NCI-H2227 (cell line): ENCODE data around the gene EPM2A.
A peak's percentile ranks its signal among the peaks of the same experiment; 100 is the strongest.
"Not testable (repeated sequence)": the region's sequence is repeated elsewhere in the genome, so short reads cannot be mapped to it uniquely, and the experiment has no call there.

ENCODE experiments used
- DNase-seq: peaks from one replicate; lab custom pipeline; 2025; ENCODE audit not compliant: unreplicated experiment; lab: John Stamatoyannopoulos, UW

The EPM2A gene

DNA sequence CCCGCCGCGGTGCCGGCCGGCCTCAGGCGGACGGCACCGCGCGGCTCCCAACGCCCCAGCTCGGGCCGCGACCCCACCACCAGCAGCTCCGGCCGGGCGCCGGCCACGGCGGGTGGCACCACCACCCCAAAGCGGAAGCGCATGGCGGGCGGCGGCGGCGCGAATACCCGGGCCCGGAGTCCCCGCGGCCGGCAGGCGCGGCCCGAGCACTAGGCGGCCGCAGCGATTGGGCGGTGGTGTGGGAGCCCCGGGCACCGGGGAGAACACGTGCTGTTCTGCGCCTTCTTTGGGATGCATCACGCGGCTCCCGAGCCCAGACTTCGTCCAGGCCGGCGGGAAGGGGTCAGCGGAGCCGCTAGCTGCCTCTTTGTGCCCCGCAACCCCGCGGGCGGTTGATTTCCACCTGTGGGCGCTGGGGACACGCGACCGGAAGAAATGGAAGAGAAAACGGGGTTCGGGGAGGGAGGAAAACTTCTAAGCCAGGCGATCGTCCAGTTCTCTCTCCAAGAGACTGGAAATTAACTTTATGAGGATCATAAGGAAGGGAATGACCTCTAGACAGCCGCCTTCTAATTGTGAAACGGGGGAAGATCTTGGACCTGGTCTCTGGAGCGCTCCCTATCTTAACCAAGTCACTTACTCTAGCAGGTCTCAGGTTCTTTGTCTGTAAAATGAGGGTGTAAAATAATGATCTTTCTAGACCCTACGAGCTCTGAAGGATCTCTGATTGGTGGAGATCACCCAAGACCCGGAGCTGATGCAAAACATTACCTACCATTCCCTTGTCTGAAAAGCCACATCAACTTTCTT is at the start of gene EPM2A:
EPM2A (minus strand) TSS at position 165 of the 810 bp plus-strand sequence; CDS start at position 143, 22 bp downstream.
- peak; percentile 80 for DNase-seq

DNA sequence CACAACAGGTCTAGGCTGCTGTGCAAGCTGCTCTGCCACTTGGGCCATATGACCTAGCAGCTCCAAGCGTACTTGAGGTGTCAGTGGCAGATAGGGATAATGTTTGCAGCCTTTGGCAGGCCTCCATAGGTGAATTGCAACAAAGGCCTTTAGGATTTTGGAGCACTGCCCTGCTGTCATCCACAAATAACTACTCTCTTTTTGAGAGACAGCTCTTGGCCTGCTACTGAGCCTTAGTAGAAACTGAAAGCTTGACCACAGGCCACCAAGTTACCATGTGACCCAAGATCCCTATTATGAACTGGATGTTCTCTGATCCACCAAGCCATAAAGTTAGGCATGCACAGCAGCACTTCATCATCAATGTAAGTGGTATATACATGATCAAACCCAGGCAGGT is 49.4 kb upstream of the EPM2A start:
- DNase-seq: no peak

DNA sequence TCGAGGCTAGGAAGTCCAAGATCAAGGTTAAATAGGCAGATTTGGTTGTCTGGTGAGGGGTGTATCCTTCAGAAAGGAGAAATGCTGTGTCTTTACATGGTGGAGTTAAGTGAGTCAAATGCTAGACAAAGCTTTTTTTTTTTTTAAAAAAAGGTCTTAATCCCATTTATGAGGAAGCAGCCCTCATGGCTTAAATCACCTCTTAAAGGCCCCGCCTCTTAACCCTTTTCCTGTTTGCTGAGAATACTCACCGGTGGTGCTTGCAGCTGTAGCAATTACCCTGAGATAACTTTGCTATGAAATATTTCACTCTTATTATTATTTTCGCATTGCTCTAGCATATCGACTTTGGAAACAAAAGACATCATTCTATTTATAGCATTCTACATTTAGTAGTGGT is 48.5 kb upstream of the EPM2A start:
- DNase-seq: no peak

DNA sequence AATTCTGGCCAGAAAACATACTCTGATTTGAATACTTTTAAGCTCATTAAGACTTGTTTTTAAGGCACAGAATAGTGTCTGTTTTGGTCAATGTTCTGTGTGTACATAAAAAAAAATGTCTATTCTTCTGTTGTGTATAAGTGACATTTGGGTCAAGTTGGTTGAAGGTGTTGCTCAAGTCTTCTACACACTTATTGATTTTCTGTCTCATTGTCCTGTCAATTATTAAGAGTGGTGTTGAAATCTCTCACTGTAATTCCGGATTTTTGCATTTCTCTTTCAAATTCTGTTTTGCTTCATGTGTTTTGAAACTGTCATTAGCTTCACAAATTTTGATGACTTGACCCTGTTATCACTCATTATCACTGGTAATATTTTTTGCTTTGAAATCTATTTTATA is 37.5 kb upstream of the EPM2A start:
- DNase-seq: no peak

DNA sequence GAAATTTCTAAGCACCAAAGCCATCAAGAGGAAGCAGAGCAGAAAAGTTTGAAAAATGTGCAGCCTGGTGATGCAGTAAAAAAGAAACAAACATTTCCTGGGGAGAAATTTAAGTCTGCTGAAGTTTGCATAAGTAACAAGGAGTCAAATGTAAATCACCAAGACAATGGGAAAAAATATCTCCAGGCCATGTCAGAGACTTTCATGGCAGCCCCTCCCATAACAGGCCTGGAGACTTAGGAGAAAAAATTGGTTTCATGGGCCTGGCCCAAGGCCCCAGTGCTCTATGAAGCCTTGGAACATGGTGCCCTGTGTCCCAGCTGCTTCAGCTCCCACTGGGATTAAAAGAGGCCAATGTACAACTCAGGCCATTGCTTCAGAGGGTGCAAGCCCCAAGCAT is 30.1 kb upstream of the EPM2A start:
- no peak for DNase-seq

DNA sequence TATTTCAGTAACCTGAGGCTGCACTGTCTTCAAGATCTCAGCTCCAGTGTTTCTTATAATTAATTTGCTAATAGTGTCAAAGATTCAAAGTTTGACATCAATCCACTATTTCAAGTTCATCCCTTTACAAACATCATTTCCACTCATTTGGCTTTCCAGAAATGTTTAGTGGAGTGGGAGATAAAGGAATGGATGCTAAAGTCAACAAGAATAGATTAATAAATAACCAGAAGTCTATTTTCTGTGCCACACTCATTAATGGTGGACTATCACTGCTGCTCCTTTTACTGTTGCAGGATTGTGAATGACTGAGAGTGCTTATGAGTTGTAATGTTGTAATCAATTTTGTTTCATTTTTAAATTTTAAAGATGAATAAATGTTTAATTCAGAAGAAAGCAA is 28.4 kb upstream of the EPM2A start:
- DNase-seq: no peak

DNA sequence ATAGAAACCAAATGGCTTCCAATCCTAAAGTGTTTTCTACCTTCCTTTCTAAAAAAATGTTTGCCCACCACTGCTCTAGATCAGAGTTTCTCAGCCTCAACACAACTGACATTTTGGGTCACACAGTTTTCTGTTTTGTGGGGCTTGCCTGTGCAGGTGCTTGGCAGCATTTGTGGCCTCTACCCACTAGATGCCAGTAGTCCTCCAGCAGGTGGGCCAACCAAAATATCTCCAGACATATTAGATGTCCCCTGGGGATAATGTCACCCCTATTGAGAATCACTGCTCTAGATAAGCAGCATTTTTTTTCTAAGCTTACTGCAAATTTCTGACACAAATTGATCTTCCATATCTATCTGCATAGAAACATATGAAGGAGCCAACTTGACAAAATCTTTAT is 26.3 kb upstream of the EPM2A start:
- no peak for DNase-seq

DNA sequence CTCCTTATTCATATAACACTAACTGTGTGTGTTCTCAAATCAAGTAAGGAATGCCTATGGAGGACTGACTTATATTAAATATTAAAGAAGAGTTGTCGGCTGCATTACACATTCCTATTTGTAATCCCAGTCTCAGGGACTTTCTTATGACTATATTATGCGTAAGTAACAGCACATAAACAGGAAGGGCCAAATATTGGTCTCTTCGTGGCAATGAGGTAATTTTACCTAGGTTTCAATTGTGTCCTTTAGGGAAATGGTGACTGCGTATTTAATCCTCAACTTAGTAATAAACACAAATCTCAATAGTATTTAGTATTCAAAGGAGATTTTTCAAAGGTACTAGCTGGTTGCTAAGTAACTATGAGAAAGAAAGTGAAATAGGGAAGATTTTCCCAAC is 22.8 kb upstream of the EPM2A start:
- DNase-seq: no peak

DNA sequence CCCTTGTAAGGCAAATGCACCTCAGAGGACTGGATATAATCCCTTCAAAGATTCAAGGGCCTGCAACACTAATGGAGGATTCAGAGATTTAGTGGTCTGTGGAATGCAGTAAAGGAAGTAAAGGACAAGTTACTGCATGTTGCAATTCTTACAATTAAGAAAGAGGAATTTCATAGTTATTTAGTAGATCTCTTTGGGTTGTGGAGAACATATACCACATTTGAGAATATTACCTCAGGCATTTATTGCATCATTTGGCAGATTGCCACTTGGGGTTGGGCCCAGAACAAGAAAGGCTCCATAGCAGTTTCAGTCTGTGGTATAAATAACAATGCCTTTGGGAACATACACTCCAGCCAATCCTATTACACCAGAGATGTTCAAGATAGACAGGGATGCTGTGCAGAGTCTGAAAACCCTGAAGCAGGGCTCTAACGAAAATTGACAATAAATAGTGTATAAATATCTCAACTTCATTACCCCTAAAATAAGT is 20.9 kb upstream of the EPM2A start:
- no peak for DNase-seq

DNA sequence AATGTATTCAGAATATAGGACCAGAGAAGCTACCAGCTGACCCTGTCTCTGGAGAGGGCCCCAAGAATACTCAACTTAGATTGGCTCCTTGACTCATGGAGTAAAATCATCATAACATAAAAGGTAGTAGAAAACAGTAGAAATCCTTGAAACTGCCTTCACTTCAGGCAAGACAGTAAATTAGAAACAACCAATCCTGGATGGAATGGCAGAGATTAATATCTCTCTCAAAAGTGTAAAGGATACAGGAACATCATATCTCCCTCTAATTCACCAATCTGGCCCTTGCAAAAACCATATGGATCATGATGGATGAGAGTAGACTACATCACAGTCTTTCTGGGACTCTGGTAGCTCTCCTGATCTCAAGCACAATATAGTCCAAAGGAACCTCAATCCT is 20.4 kb upstream of the EPM2A start:
- no peak for DNase-seq

DNA sequence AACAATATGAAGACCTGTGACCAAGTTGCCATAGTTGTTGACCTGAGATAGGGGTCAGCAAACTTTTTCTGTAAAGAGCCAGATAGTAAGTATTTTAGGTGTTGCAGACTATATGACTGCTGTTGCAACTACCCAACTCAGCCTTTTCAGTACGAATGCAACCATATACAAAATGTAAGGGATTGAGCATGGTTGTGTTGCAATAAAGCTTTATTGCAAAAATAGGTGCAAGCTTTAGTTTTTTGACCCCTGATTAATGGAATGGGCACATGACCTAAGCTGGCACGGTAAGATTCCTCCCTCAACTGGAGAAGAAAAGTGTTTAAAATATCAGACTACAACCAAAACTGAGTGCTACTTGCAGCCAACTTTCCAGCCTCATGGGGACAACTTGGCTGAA is 17.3 kb upstream of the EPM2A start:
- no peak for DNase-seq

DNA sequence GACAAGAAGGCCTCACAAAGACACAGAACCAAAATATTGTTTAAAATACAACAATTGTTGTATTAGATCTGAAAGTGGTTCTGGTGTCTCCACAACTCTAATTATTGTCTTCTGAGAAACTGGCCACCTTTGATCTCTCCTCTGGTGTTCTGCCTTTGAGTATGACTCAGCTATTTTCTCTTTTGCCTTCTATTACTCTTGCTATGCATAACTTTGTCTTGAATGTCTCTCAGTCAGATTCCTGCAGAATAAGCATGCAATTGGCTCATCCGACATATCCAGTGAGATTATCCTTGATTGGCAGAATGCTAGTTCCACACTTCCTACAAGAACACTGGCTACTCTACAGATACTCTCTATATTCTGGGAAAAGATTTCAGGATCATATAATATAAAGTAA is 14.3 kb upstream of the EPM2A start:
- peak; percentile 1 for DNase-seq

DNA sequence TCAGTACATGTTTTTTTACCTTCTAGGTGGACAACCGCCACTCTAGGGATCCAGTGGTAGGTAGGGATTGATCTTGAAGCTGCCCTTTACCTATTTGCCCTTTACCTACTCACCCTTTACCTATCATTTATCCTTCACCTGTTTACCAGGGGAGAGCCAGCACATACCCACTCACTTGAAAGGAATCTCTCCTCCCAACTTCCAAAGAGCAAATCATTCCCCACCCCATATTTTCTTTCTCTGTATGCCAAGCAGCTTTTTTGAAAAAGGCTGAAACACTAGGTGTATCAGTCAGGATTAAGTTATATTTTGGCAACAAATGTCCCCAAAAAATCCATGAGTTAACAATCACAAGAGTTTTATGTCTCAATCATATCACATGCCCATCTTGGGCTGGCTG is 10.5 kb upstream of the EPM2A start:
- DNase-seq: no peak

DNA sequence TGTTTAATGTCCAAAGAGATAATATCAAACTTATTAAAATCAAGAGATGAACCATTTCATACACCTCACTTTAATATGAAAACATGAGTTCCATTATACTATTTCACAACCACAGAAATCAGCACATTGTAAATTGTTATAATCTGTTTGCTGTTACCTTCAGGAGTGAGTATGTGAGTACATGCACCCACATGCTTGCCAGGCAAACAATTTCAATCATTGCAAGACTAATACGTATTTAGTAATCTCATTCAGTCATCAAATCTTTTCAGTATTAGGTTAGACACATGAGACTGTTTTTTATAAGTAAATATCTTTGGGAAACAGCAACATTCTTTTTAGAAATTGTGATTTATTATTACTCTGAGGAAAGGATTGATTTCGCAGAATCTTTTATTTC is 9.3 kb upstream of the EPM2A start:
- no peak for DNase-seq

DNA sequence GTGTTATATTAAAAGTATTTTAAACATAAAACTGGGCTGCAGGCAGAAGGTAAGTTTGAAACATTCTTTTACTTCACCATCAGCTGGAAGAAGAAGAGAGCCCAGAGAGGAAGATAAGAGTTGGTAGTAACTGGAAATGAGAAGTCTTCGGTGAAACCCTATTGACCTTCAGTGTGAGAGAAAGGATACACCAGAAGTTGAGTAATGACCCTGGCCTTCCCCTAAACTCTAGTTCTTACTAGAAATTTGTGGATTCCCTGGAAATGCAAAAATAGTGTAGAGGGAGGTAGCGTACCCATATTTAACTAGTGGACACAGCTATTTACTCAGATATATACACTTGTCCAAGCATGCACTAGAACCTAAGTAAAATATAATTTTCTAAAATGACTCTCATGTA is 8.0 kb upstream of the EPM2A start:
- no peak for DNase-seq

DNA sequence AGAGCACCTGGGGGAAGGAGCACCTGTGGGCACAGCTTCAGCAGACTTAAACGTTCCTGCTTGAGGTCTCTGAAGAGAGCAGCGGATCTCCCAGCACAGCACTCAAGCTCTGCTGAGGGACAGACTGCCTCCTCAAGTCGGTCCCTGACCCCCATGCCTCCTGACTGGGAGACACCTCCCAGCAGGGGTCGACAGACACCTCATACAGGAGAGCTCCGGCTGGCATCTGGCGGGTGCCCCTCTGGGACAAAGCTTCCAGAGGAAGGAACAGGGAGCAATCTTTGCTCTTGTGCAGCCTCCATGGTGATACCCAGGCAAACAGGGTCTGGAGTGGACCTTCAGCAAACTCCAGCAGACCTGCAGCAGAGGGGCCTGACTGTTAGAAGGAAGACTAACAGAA is 7.2 kb upstream of the EPM2A start:
- not testable (repeated sequence) for DNase-seq

DNA sequence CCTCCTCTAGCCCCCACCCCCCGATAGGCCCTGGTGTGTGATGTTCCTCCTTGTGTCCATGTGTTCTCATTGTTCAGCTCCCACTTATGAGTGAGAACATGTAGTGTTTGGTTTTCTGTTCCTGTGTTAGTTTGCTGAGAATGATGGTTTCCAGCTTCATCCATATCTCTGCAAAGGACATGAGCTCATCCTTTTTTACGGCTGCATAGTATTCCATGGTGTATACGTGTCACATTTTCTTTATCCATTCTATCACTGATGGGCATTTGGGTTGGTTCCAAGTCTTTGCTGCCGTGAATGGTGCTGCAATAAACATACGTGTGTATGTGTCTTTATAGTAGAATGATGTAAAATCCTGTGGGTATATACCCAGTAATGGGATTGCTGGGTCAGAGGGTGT is 4.4 kb upstream of the EPM2A start:
- DNase-seq: not testable (repeated sequence)

DNA sequence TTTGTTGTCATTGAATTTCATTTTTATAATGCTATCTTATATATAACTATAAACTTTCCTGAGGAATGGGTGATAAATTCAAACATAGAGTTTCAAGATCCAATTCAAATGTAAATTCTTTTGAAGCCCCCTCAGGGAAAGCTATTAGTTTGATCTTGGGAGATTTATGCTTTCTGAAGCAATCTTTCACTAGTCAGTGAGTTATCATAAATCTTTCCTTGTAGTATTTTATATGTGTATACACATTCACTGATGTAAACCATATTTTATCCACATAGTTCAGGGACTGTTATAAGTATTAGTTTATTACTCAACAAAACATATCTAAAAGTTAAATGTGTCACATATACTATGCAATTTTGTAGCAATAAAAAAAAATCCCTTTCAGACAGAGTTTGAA is 2.9 kb upstream of the EPM2A start:
- no peak for DNase-seq

DNA sequence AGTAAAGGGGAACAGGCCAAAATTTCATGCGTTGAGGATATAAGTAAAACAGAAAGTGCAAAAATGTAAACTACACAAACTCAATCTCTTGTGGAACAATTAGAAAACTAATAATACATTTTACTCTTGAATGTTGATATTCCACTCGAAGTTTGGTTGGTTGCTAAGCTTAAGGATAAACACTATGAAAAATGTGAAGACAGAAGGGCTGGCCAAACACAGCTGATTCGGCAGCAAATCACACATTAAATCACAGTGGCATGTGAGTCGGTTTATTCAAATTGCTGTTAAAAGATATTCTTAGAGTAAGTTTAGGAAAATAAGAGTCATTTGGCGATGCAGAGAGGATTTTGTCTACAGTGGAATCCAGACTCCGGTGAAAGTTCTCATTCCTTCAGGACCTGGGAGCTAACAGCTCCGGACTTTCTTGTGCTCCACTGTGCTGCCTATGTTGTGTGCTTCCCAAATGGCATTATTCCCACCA is 1.4 kb upstream of the EPM2A start:
- DNase-seq: no peak

DNA sequence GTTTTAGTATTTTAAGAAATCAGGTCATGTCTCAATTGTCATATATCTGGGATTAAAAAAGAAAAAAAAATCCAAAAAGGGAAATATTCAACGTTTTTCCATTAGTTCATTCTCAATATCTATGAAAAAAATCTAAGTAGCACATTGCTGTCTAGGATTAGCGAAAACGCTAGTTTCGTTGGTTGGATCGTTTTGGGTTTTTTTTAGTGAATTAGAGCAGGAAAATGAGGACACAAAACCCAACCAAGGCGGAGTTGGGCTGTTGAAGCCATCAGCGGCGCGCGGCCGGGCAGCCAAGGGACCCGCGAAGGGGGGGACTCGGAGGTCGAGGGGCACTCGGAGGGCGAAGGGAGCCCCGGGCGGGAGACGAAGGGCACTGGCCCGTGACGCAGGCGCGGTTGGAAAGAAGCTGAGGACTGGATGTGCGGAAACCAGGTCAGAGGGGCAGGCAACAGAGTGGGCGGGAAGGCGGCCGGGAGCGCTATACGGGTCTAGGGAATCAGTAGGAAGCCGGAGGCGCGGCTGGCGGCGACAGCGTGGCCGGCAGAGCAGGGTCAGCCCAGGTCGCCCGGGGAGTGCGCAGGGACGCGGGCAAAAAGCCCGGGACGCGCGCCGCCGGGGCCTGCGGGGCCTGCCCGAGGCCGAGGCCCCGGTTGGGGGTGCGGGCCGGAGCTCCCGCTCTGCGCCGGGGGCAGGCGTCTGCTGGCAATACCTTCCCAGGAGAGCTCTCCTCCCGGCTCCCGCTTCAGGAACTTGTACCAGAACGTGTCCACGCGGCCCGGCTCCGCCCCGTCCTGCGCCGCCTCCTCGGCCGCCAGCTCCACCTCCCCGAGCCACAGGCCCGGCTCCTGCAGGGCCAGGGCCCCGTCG is 599 bp downstream of the EPM2A start:
- peak; percentile 87 for DNase-seq

DNA sequence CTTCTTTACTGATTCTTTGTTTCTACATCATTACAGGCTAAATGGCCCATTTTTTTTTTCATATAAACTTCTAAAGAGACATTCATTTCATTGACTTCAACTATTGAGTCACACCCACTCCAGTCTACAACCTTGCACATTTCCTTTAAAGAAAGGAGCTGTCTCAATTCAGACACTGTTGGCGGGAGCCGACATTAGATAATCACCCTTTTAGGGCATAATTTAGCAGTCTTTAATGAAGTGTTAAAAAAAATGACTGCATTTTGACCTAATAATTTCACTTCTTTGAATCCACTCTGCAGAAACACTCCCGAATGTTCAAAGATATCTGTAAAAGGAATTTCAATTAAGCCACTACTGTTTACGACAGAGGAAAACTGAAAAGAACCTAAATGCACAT is 1.5 kb downstream of the EPM2A start:
- DNase-seq: peak; percentile 0

DNA sequence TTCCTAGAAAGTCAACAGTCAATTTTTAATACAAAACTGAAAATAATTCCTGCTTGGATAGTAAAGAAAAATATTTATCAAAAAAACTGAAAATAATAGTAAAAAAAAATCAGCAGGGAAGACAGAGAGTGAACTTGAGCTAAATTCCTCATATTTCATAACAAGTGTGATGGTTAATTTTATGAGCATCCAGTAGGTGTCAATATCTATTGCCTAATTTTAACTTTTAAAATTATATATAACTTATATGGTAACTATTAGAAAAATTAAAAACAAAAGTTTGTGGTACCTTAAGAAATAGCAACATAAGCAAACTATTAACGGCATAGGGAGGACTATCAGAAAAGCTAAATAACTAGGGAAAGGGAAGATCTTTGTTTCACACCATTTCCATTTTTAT is 2.1 kb downstream of the EPM2A start:
- DNase-seq: no peak
